CD4-positive, alpha-beta T cell treated with Interleukin-6 for 4 hours (primary cell): Measurements from ENCODE around the gene COA6.
A peak's percentile ranks its signal among the peaks of the same experiment; 100 is the strongest.
"Not testable (repeated sequence)": the region's sequence is repeated elsewhere in the genome, so short reads cannot be mapped to it uniquely, and the experiment has no call there.

ENCODE experiments used
- DNase-seq: peaks from one replicate; pipeline ENCODE4 v3.0.0-alpha.2; 2020; ENCODE audit warnings: mixed read lengths

The COA6 gene

DNA sequence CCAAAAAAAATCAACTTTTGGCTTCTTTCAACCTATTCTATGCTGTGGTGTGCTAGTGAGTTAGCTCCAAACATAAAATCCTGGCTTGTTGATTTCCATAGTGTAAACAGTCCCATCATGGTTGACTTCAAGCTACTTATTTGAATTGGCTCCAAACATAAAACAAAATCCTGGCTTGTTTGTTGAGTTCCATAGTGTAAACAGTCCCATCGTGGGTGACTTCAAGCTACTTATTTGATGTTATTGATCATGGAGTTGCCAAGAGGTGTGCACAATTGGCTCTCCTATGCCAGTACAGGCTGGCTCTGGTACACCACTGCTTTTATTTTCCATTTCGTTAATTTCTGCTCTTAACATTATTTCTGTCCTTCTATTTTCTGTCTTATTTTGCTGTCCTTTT, 1.8 kb upstream of the COA6 start:
- DNase-seq, result no peak

DNA sequence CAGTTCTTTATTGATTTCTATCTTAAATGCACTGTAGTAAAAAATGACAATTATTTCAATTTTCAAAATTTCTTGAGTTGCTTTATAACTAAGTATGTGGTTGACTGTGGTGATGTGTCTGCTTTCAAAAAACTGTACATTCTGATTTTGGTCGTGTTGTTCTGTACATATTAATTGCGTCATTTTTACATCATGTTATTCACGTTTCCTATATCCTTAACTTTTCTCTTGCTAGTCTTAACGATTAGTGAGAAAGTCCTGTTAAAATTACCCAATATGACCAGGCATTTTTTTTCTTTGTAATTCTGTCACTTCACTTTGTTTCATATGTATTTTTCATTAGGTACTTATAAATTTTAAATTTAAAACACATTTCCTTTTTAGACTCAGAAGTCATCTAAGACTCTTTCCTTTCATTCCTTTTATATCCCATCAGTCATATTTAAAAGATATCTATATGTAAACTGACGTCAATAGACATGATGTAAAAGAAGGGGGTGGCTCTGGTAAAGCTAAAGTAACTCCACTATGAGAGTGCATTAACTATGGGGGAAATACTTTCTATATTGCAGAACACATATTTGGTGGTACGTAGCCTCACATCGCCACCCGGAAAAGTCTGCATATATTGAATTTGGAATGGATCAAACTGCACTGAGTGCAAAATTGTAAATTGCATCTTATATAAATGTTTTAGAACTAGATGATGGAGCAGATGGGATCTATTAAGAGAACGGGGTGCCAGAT, 1.1 kb upstream of the COA6 start:
- no peak for DNase-seq

- DNase-seq, result no peak
These were observed 651 bp downstream of the COA6 start for GRCh38 chr1:234373959-234374254.

GRCh38 chr1:234375672-234376071, 2.4 kb downstream of the COA6 start:
- no peak for DNase-seq

DNA sequence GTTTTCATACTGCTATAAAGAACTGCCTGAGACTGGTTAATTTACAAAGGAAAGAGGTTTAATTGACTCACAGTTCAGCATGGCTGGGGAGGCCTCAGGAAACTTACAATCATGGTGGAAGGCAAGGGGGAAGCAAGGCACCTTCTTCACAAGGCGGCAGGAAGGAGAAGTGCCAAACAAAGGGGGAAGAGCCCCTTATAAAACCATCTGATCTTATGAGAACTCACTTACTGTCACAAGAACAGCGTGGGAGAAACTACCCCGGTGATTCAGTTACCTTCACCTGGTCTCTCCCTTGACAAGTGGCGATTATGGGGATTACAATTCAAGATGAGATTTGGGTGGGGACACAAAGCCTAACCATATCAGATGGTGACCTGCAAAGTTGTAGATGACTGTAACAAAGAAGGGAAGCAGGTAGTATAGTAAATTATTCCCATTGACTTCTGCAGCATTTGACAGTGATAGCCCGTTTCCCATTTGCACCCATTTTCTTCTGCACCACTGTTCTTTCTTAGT, 6.4 kb downstream of the COA6 start:
- not testable (repeated sequence) for DNase-seq

- DNase-seq, result no peak
These were observed 8.7 kb downstream of the COA6 start for GRCh38 chr1:234381699-234382555.

DNA sequence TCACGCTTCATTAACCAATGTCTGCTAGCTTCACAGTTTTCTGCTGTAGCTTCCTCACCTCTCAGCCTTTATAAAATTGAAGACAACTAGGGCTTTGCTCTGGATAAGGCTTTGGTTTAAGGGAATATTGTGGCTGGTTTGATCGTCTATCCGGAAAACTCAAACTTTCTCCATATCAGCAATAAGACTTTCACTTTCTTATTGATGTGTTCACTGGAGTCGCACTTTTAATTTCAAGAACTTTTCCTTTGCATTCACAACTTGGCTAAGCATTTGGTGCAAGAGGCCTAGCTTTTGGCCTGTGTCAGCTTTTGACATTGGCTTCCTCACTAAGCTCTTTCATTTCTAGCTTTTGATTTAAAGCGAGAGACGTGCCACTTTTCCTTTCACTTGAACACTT, 12.9 kb downstream of the COA6 start:
- DNase-seq, result no peak

- no peak for DNase-seq
These were observed 14.8 kb downstream of the COA6 start for GRCh38 chr1:234388094-234388493.

GRCh38 chr1:234393190-234393589, 19.9 kb downstream of the COA6 start:
- peak; percentile 38 for DNase-seq

GRCh38 chr1:234395297-234395696, 22.0 kb downstream of the COA6 start:
- no peak for DNase-seq

DNA sequence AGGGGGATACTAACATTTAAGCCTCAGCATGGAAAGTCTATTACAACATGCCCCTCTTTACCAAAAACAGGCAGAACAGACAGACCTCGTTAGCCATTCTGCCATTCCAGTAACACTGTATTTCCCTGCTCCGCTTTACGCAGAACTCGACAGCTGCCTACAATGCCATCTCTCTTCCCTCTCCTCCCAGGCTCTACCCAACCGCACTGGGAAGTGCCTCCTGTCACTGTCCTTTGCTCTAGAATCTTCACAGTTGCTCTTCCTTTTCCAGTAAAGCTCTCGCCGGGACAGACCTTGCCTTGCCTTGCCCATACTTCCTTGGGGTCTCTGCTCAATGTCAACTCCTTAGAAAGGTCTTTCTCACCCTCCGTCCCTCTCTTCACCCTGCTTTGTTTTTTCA, 22.8 kb downstream of the COA6 start:
- no peak for DNase-seq

DNA sequence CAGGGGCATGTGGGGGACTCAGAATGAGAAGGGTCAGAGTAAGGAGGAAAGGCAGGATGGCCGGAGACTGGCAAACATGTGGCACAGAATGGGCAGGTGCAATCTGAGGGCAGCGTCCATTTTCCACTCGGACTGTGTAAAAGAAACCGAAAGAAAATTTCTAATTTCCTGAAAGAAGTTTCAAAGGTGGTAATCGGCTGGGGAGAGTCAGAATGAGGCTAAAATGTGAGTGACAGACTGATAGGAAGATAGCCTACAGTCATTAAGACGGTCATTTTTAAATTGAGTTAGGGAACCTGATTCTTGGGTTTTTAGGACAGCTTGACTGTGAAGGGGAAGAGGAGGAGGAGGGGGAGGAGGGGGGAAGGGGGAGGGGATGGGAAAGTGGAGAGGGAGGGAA, 23.6 kb downstream of the COA6 start:
- no peak for DNase-seq

GRCh38 chr1:234397732-234398131, 24.5 kb downstream of the COA6 start:
- DNase-seq, result no peak

DNA sequence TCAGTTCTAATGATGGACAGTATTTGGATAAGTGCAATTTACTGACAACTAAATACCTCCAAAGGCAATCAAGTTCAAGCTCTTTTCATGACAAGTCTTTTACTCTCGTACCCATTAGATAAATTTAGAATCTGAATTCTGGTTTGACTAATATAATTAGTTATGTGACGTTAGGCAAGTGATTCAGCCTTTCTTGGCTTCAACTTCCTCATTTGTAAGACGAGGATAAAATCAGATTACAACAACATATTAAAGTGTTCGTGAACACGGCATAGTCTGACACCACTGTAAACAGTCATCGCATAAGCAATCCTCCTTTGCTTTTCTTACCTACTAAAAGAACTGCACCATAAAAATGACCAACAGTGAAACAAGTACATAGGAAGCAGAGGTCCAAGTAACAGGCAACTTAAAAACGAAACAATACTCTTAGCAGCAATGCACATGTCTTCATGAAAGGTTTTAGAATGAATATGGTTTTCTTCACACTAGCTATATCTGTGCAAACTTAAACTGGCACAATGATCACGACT, 25.7 kb downstream of the COA6 start:
- no peak for DNase-seq

GRCh38 chr1:234399515-234399914, 26.3 kb downstream of the COA6 start:
- not testable (repeated sequence) for DNase-seq

- DNase-seq, result no peak
These were observed 27.5 kb downstream of the COA6 start for GRCh38 chr1:234400773-234401172.

GRCh38 chr1:234401658-234402057, 28.4 kb downstream of the COA6 start:
- peak; percentile 24 for DNase-seq

- no peak for DNase-seq
These were observed 29.7 kb downstream of the COA6 start for GRCh38 chr1:234402939-234403338.

GRCh38 chr1:234405676-234406075, 32.4 kb downstream of the COA6 start:
- peak; percentile 39 for DNase-seq

DNA sequence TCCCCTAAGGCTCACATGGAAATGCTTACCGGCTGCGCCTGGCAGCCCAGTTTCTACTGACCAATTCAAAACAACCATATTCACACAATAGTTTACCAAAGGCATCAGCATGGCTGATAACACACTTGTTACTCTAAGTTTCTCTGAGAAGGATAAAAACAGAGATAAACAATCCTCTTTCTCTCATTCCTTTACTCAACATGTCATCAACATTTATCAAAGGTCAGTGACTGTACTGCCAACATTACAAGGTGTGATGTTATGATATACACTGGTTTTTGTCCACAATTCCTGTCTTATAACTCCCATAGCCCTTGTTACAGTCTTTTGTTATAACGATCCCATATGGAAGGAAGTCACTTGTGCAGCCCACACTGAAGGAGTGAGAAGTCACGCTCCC, 33.6 kb downstream of the COA6 start:
- no peak for DNase-seq

GRCh38 chr1:234408757-234409156, 35.5 kb downstream of the COA6 start:
- peak; percentile 79 for DNase-seq

DNA sequence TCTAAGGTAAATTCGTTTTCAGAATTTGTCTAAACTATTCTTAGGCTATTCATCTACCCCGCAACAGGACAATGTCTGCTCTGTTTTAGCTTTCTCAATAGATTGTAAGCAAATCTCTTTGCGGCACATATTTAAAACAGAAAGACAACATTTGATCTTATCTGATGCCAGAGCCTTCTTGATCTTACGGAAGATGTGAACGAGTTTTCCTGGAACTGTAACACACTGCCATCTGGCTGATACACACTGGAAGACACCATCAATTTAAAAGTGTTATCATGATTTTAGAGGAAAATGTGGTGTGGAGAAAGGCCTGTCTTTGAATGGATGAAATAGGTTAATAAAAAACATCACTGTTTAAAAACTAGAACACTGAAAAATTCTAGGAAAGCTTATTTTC, 36.1 kb downstream of the COA6 start:
- peak; percentile 45 for DNase-seq

DNA sequence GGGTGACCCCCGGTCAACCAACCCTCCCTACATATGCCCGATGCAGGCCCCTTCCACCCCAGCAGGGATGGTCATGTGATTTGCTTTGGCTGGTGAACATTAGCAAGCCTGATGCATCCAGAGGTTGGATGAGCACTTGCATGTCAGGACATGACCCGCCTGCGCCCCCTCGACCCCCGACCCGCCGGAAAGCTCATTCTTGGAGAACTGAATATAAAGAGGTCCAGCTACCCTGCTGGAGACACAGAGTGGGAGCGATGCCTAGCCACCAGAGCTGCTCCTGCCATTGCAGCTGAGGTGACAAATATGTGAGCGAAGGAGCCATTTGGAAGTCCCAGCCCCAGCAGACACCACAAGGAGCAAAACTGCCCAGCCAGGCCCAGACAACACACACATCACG, 39.6 kb downstream of the COA6 start:
- DNase-seq, result no peak

- no peak for DNase-seq
These were observed 40.2 kb downstream of the COA6 start for GRCh38 chr1:234413485-234413884.
